GM12892 (cell line): ENCODE results near the gene SEPTIN1.

Source experiments
- POLR2A ChIP-seq: IDR thresholded peaks from 2 replicates; pipeline ENCODE4 v1.6.1; 2011; ENCODE audit warnings: low read depth, low read length, control low read depth
- TAF1 ChIP-seq: IDR thresholded peaks from 2 replicates; pipeline ENCODE4 v1.6.1; 2011; ENCODE audit warnings: low read depth, mild to moderate bottlenecking, control low read depth, low read length, borderline replicate concordance

DNA sequence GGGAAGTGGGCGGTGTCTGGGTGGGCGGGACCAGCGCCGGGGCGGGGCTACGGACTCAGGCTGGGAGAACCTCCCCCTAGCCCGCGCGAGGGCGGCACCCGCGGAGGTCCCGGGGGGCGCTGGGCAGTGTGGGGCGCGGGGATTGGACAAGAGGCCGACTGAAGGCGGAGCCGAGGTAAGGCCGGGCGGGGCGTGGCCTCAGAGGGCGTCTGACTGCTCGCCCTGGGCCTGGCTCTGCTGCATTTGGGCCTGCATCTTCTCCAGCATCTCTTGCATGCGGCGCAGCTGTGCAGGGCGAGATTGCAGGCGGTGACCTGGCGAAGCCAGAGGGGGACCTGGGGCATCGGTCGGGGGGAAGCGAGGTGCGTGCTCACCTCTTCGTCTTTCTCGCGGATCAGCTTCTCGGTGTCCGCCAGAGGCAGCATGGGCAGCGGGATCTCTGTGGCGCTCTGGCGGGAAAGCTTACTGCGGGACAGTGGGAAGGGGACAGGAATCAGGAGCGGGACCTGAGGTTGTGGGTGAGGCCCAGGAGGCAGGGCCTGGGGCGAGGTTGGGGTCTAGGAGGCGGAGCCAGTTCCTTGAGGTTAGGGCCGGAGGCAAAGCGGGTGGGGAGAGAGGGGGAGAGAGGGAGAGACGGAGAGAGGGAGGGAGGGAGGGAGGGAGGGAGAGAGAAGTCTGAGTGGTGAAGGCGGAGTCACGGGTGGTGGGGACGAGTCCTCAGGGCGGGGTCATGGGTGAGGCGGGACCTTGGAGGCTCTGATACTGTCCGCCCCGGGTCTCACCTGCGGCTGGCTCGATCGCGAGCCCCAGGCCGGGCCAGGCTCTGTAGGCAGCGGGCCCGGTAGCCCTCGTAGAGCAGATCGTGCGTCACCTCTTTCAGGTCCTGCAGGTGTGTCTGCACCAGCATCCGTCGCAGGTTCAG lies 3.9 kb downstream of the SEPTIN1 start:
- 0 out of 2 replicates have a peak, but pooled peaks have one; percentile 26 for TF ChIP-seq TAF1
- TF ChIP-seq POLR2A = peak; percentile 76
